GM19467 (cell line): Measurements from ENCODE around the gene TMEM217.
"Not testable (repeated sequence)": the region's sequence is repeated elsewhere in the genome, so short reads cannot be mapped to it uniquely, and the experiment has no call there.

Experiments
- ATAC-seq: cut with Tn5 transposase; IDR thresholded peaks from one replicate; pipeline ENCODE4 v1.9.1; 2021; ENCODE audit warnings: mild to moderate bottlenecking, moderate library complexity; ENCODE audit not compliant: unreplicated experiment

The TMEM217 gene

GRCh38 chr6:37218511-37218910 lies 39.4 kb downstream of the TMEM217 start:
- no peak for ATAC-seq

- ATAC-seq: no peak
These were observed 39.9 kb downstream of the TMEM217 start for GRCh38 chr6:37218061-37218460.

GRCh38 chr6:37212268-37212667 lies 45.7 kb downstream of the TMEM217 start:
- ATAC-seq: no peak

GRCh38 chr6:37210313-37210968 lies 47.5 kb downstream of the TMEM217 start:
- no peak for ATAC-seq

GRCh38 chr6:37209461-37210205 lies 48.3 kb downstream of the TMEM217 start:
- no peak for ATAC-seq

- ATAC-seq: no peak
These were observed 49.2 kb downstream of the TMEM217 start for GRCh38 chr6:37208793-37209192.

DNA sequence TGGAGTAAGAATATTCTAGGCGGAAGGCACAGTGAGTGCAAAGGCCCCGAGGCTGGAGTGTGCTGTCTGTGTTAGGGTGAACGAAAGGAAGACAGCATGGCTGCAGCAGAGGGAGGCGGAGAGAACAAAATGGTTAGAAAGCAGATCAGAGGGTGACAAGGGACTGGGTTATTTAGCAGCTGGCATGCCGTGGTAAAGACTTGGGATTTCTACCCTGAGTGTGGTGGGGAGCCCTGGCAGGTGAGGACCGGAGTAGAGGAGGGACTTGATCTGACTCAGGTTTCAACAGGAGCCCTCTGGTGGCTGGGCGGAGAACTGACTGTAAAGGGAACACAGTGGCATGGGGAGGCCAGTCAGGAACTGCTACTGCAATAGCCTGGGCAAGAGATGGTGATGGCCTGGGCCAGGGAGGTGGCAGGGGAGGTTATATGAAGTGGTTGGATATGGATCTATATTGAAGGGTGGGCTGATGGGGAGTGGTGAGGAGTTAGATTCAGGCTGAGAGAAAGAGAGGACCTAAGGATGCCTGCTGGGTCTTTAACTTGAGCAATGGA lies 50.0 kb downstream of the TMEM217 start:
- ATAC-seq: no peak

- ATAC-seq: no peak
These were observed 51.3 kb downstream of the TMEM217 start for GRCh38 chr6:37206622-37207021.

DNA sequence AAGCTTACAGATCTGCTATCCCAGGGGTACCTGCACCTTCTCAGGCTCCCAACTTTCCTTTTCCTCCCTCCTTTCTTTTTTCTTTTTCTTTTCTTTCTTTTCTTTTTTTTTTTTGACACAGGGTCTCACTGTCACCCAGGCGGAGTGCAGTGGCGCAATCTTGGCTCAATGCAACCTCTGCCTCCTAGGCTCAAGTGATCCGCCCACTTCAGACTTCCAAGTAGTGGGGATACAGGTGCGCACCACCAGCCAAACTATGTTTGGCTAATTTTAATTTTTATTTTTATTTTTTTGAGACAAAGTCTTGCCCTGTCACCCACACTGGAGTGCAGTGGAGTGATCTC lies 52.0 kb downstream of the TMEM217 start:
- no peak for ATAC-seq

DNA sequence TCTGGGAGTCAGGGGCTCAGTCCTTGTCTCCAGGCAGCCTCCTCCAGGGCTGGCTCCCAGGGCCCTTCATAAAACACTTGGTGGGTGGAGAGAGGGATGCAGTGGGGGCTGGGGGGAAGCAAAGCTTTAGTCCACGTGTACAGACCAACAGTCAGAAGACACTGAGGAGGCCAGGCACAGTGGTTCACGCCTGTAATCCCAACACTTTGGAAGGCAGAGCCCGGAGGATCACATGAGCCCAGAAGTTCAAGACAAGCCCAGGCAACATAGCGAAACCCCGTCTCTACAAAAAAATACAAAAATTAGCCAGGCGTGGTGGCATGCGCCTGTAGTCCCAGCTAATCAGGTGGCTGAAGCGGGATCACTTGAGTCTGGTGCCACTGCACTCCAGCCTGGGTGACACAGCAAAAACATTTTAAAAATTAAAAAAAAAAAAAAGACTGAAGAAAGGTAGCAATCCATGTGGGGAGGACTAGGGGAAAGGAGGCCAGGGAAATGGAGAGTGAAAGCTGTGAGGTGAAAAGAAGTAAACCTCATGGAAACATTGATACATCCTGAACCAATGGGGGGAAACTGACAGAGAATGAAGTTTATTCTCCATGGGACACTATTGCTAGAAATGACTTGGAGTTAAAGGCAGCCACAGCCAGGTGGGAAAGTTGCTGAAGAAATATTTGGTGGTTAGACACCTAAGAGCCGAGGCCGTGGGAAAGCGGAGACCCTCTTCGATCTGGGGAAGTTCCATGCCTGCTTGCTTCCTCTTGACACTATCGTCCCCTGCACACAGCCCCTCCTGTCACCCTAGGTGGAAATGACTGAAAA lies 52.6 kb downstream of the TMEM217 start:
- ATAC-seq: no peak

DNA sequence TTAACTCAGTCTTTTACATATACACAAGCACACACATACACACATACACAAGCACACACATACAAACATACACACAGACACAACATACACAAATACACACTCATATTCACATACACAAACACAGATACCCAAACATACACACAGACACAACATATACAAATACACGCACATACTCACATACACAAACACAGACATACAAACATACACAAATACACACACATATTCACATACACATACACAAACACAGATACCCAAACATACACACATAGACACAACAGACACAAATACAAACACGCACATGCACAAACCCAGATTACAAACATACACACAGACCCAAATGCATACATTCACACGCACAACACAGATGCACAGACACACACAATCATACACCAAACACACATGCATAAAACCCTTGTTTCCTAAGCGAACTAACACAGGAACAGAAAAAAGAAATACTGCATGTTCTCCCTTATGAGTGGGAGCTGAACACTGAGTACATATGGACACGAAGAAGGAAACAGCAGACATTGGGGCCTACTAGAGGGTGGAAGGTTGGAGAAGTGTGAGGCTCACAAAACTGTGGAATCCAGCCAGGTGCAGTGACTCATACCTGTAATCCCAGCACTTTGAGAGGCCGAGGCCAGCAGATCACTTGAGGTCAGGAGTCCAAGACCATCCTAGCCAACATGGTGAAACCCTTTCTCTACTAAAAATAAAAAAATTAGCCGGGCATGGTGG lies 53.8 kb downstream of the TMEM217 start:
- ATAC-seq: no peak

DNA sequence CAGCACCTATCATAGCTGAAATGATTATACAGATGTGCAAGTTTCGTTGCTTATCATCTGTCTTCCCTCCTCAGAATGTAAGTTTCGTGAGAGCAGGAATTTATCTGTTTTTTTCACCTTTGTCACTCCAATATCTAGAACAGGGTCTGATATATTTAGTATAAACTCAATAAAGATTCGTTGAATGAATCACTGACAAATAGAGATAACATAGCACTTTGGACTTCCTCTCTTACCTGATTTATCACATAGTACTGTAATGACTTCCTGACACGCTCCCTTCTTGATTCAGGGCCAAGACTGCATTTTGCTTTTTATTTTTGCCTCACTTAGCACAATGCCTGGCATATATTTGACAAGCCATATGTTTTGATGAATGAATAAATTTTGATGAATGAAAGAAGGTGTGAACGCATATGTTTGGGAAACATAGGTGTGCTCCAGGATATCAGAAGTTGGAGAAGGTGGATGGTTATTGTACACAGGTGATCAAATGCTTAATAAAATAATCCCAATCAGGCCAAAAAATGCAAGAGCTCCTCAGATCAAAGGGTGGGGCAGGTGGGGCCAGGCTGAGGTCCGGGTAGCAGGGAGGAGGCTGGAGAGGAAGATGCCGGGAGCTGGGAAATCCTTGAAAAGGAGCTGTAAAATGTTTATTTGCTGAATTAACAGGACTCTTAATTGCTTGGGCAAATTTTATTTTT lies 55.0 kb downstream of the TMEM217 start:
- ATAC-seq: no peak

- no peak for ATAC-seq
These were observed 56.2 kb downstream of the TMEM217 start for GRCh38 chr6:37201726-37202125.

DNA sequence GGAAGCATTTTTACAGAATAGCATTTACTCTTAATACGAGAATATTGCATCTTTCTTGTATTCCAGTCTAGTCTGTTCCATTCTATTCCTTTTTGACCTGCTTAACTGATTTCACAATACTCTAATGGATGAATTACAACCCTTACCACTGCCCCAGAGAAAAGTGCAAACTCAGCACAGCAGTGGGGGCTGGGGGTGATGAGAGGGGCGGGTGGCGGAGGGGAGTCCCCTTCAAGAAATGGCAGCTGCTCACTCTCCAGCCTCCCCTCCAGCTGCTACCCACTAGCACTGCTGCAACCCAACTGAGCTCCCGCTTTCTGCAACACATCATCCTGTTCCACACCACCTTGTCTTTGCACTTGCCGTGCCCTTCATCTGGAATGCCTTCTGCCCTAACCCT lies 57.9 kb downstream of the TMEM217 start:
- ATAC-seq: no peak

- ATAC-seq: not testable (repeated sequence)
These were observed 61.5 kb downstream of the TMEM217 start for GRCh38 chr6:37196451-37196850.

GRCh38 chr6:37194886-37195285 lies 63.1 kb downstream of the TMEM217 start:
- ATAC-seq: not testable (repeated sequence)

DNA sequence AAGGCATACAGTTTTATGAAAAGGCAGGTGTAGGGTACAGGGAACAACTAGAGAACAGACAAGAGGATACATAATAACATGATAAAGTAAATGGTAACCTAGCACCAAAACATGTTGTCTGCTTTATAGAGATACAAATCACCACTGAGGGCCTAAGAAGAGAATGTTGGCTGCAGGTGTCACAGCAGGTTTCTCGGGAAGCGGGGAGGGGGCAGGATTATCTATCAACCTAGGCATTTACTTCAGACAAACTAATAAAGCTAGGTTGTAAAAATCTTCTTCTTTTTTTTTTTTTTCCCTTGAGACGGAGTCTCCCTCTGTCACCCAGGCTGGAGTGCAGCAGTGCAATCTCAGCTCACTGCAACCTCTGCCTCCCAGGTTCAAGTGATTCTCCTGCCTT lies 65.3 kb downstream of the TMEM217 start:
- ATAC-seq: no peak

- ATAC-seq: no peak
These were observed 67.8 kb downstream of the TMEM217 start for GRCh38 chr6:37190159-37190535.

GRCh38 chr6:37188962-37189510 lies 68.9 kb downstream of the TMEM217 start:
- ATAC-seq: no peak
